ENCODE measurements around the gene CRELD1.

DNA sequence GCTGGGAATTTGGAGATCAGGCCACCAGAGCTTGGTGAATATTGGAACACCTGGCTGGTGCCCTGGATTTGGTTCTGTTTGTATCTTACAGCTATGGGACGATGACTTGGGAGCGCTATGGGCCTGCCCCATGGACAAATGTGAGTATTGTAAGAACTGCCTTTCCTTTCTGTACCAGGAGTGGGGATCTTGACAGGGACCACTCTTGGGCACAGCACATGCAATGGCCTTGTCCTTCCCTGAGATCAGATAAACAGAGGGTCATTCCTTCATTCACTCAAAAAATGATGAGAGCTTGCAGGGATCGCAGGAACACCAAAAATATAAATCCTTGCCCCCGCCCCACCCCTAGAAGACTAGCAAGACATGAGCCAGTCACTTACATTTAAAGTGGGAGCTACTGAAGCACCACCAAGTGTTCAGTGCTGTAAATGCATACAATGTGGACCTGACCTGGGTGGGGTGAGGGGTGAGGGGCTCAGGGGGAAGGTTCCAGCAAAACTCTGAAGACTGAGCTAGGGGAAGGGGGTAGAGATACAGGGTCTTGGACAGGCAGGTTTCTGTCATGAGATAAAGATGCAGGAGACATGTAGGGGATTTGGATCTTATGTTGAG lies 2.7 kb upstream of the CRELD1 start:
- TF ChIP-seq GATA2 (IDR thresholded peaks at IDR 0.05; ENCODE audit: low read depth, low read length), result no peak
- TF ChIP-seq GATA3 (IDR thresholded peaks at IDR 0.05; ENCODE audit: low read depth, low read length), result no peak
